Body of pancreas (tissue), 4 donors: ENCODE results near the gene PPP6R2.

Source experiments
- CTCF ChIP-seq, 7 experiments: fragments of 450-650 bp in 4 of 7; fragments of 200-600 bp in 3 of 7; sonication (generic) in 3 of 7; IDR thresholded peaks; one replicate each; pipeline ENCODE4 v1.5.1; 2016 to 2019; ENCODE audit warnings: antibody characterized with exemption in 7 of 7
- POLR2A ChIP-seq, 3 donors: fragments of 450-650 bp; IDR thresholded peaks; one replicate each; pipeline ENCODE4 v1.6.1; 2016; ENCODE audit warnings: antibody characterized with exemption in 3 of 3, mild to moderate bottlenecking in 2 of 3

GRCh38 chr22:50486561-50487289, 143.6 kb downstream of the PPP6R2 start, which contains the start of gene MIOX:
- no peak for TF ChIP-seq CTCF (IDR thresholded peaks at IDR 0.05)
- no peak for TF ChIP-seq POLR2A (IDR thresholded peaks at IDR 0.05)
